Measurements from ENCODE around the gene PTPRCAP. TPM values are rescaled to one million over a fixed set of nuclear protein-coding genes. Genes with fewer than 3 reads are reported as not detected.
"Not testable (repeated sequence)": the region's sequence is repeated elsewhere in the genome, so short reads cannot be mapped to it uniquely, and the experiment has no call there.

The PTPRCAP gene
- total RNA-seq, 4 donors from 2014 or later: 3.5 to 6.4 (median 4.2) TPM

GRCh38 chr11:67428052-67429001, 9.2 kb downstream of the PTPRCAP start, which contains the start of gene RPS6KB2:
TSS of gene RPS6KB2 (plus strand) at chr11:67428494. CDS start at chr11:67428546, 52 bp downstream.
- ATAC-seq: peak; percentile 93
- H3K4me1 ChIP-seq: peaks cover 0 to 40% (median 13%) of the 10 kb centered on the region in 3 donors
- peaks cover 0 to 41% of the 10 kb centered on the region in 2 donors for H3K36me3 ChIP-seq
- TF ChIP-seq POLR2A (IDR thresholded peaks at IDR 0.05): peak; percentile 95 to 96
- no peak for TF ChIP-seq CTCF (IDR thresholded peaks at IDR 0.05)
- TF ChIP-seq POLR2AphosphoS5 (IDR thresholded peaks at IDR 0.05): peak; percentile 96
- no peak for TF ChIP-seq EP300 (IDR thresholded peaks at IDR 0.05)
- 0 to 2% methylated on average over 7 to 21 of the region's 68 CpGs for WGBS, 2 donors (ENCODE audit: low coverage in 1 of 2)
- peak within 1 kb of the TSS; percentile 66 to 86 for H3K4me3 ChIP-seq
- H3K27me3 ChIP-seq: no peaks in the 10 kb centered on the region
- no peaks in the 10 kb centered on the region for H3K9me3 ChIP-seq
- peak within 1 kb of the TSS; percentile 88 to 99 (median 90) for H3K27ac ChIP-seq

- peak overlapping the region; percentile 45 to 99 (median 90) for H3K27ac ChIP-seq
- not testable (repeated sequence) for H3K9me3 ChIP-seq, ATAC-seq, H3K27me3 ChIP-seq
- peaks cover 0 to 32% of the 10 kb centered on the region in 2 donors for H3K36me3 ChIP-seq
- H3K4me1 ChIP-seq: peaks cover 0 to 40% (median 13%) of the 10 kb centered on the region in 3 donors
- WGBS, 2 donors (ENCODE audit: low coverage in 1 of 2): 69 to 81% methylated on average over 13 to 16 of the region's 19 CpGs
- H3K4me3 ChIP-seq: peak overlapping the region; percentile 66 to 86
Measured at GRCh38 chr11:67427364-67427859, 10.1 kb downstream of the PTPRCAP start.

GRCh38 chr11:67423891-67424613, 13.4 kb downstream of the PTPRCAP start:
- TF ChIP-seq POLR2AphosphoS5 (IDR thresholded peaks at IDR 0.05) (no peak), EP300 (IDR thresholded peaks at IDR 0.05) (no peak), POLR2A (IDR thresholded peaks at IDR 0.05) (no peak), CTCF (IDR thresholded peaks at IDR 0.05) (no peak)
- Histone ChIP-seq H3K27ac (no peak overlapping the region), H3K4me3 (no peak overlapping the region), H3K4me1 (peaks cover 0 to 34% (median 15%) of the 10 kb centered on the region in 3 donors), H3K9me3 (no peaks in the 10 kb centered on the region), H3K27me3 (no peaks in the 10 kb centered on the region), H3K36me3 (no peaks in the 10 kb centered on the region)
- ATAC-seq: no peak
- 52% methylated on average over 4 of the region's 34 CpGs; no CpG with 5 or more reads in 1 of the 2 donors for whole genome bisulfite sequencing, 2 donors (ENCODE audit: low coverage in 1 of 2)

GRCh38 chr11:67423466-67423865, 14.0 kb downstream of the PTPRCAP start:
- WGBS, 2 donors (ENCODE audit: low coverage in 1 of 2): no CpG with 5 or more reads among the region's 13 CpGs
- Histone ChIP-seq H3K4me3 (no peak overlapping the region), H3K4me1 (peaks cover 0 to 35% (median 11%) of the 10 kb centered on the region in 3 donors), H3K36me3 (no peaks in the 10 kb centered on the region), H3K27ac (no peak overlapping the region), H3K27me3 (no peaks in the 10 kb centered on the region), H3K9me3 (no peaks in the 10 kb centered on the region)
- no peak for ATAC-seq
- no peak for TF ChIP-seq CTCF (IDR thresholded peaks at IDR 0.05)
- no peak for TF ChIP-seq POLR2AphosphoS5 (IDR thresholded peaks at IDR 0.05)
- no peak for TF ChIP-seq EP300 (IDR thresholded peaks at IDR 0.05)
- no peak for TF ChIP-seq POLR2A (IDR thresholded peaks at IDR 0.05)

- no peak overlapping the region for H3K27ac ChIP-seq
- peaks cover 0 to 40% (median 11%) of the 10 kb centered on the region in 3 donors for H3K4me1 ChIP-seq
- H3K36me3 ChIP-seq: no peaks in the 10 kb centered on the region
- H3K4me3 ChIP-seq: no peak overlapping the region
- no peaks in the 10 kb centered on the region for H3K9me3 ChIP-seq
- ATAC-seq: no peak
- no peaks in the 10 kb centered on the region for H3K27me3 ChIP-seq
- 63 to 81% methylated on average over 4 to 5 of the region's 6 CpGs for WGBS, 2 donors (ENCODE audit: low coverage in 1 of 2)
- TF ChIP-seq EP300 (IDR thresholded peaks at IDR 0.05): no peak
Measured at GRCh38 chr11:67422891-67423290, 14.6 kb downstream of the PTPRCAP start.
